MM.1S (cell line): ENCODE results near the gene PEX19.

Experiments used
- EZH2 ChIP-seq: fragments of 300-600 bp; sonication (generic); optimal IDR thresholded peaks from 2 replicates; pipeline ENCODE3; 2017; ENCODE audit warnings: low read depth, mild to moderate bottlenecking, antibody characterized with exemption, low read length, mixed read lengths
- TF ChIP-seq, protein P1 (sequence below): fragments of 300-600 bp; sonication (generic); IDR thresholded peaks from 2 replicates; pipeline ENCODE4 v1.5.1; 2016; ENCODE audit warnings: antibody characterized with exemption, low read length, mixed read lengths

DNA sequence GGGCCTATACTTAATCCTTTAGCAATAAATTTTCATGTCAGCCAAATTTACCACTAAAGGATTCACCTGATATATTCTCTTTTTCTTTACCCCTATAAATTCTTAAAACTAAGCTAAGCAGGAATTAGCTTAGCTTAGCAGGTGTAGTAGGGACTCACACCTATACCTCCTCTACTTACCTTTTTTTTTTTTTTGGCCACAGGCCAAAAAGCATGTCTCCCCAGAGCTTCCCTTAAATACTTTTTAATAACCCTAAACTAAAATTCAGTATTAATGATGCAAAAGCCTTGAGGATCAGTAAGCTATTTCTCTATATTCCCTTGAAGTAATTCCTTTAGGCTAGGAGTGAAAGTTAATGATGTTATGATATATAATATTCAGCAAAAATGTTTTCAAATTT is 56.5 kb downstream of the PEX19 start:
- TF ChIP-seq, protein P1, sequence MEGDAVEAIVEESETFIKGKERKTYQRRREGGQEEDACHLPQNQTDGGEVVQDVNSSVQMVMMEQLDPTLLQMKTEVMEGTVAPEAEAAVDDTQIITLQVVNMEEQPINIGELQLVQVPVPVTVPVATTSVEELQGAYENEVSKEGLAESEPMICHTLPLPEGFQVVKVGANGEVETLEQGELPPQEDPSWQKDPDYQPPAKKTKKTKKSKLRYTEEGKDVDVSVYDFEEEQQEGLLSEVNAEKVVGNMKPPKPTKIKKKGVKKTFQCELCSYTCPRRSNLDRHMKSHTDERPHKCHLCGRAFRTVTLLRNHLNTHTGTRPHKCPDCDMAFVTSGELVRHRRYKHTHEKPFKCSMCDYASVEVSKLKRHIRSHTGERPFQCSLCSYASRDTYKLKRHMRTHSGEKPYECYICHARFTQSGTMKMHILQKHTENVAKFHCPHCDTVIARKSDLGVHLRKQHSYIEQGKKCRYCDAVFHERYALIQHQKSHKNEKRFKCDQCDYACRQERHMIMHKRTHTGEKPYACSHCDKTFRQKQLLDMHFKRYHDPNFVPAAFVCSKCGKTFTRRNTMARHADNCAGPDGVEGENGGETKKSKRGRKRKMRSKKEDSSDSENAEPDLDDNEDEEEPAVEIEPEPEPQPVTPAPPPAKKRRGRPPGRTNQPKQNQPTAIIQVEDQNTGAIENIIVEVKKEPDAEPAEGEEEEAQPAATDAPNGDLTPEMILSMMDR: no peak
- TF ChIP-seq EZH2: no peak
